SU-DHL-6 (cell line): ENCODE results near the gene NELFE.

Experiments used
- H2AFZ ChIP-seq: fragments of 200-600 bp; sonication (generic); 2 replicates; pipeline ENCODE4 v1.6.1; 2014; ENCODE audit warnings: low read depth, mild to moderate bottlenecking, moderate library complexity, mixed read lengths, antibody characterized with exemption, low read length; ENCODE audit not compliant: severe bottlenecking
- H3F3A ChIP-seq: fragments of 200-600 bp; shearing (Covaris generic); 2 replicates; pipeline ENCODE4 v1.6.0; 2016; ENCODE audit warnings: antibody characterized with exemption, mild to moderate bottlenecking; ENCODE audit not compliant: insufficient read depth
- H3K27ac ChIP-seq: fragments of 200-600 bp; sonication (generic); 2 replicates; pipeline ENCODE4 v1.5.1; 2016; ENCODE audit warnings: low read depth, mild to moderate bottlenecking, low read length, moderate library complexity, mixed read lengths
- H3K27me3 ChIP-seq: fragments of 200-600 bp; sonication (generic), shearing (Covaris generic); 2 replicates; pipeline ENCODE4 v1.6.0; 2014; ENCODE audit warnings: mild to moderate bottlenecking, low read length
- H3K36me3 ChIP-seq: fragments of 200-600 bp; sonication (generic); 2 replicates; pipeline ENCODE4 v1.6.1; 2014; ENCODE audit warnings: mild to moderate bottlenecking, low read length, mixed read lengths
- H3K4me2 ChIP-seq: fragments of 300-600, 200-600 bp; shearing (Covaris generic), sonication (generic); 2 replicates; pipeline ENCODE4 v1.6.0; 2014; ENCODE audit warnings: low read length, low read depth, mild to moderate bottlenecking; ENCODE audit not compliant: poor library complexity, severe bottlenecking
- H3K4me3 ChIP-seq: fragments of 200-600 bp; sonication (generic); 2 replicates; pipeline ENCODE4 v1.5.1; 2014; ENCODE audit warnings: antibody characterized with exemption, low read length, mild to moderate bottlenecking, mixed read lengths; ENCODE audit not compliant: insufficient read depth, poor library complexity, severe bottlenecking
- H3K79me2 ChIP-seq: fragments of 200-600 bp; sonication (generic); 2 replicates; pipeline ENCODE4 v1.6.1; 2014; ENCODE audit warnings: mild to moderate bottlenecking, low read length, moderate library complexity; ENCODE audit not compliant: insufficient read depth
- H3K9ac ChIP-seq: fragments of 200-600 bp; sonication (generic); 2 replicates; pipeline ENCODE4 v1.7.0; 2014; ENCODE audit warnings: mild to moderate bottlenecking, low read length
- H3K9me2 ChIP-seq: fragments of 200-600 bp; sonication (generic); replicated peaks from 2 replicates; pipeline ENCODE4 v1.6.1; 2014; ENCODE audit warnings: low read length; ENCODE audit not compliant: insufficient read depth
- H3K9me3 ChIP-seq: fragments of 200-600 bp; sonication (generic); 2 replicates; pipeline ENCODE4 v1.6.1; 2014; ENCODE audit warnings: low read length, mixed read lengths; ENCODE audit not compliant: insufficient read depth
- H4K20me1 ChIP-seq: fragments of 200-600 bp; sonication (generic); 2 replicates; pipeline ENCODE4 v1.6.1; 2014; ENCODE audit warnings: low read depth, mild to moderate bottlenecking, antibody characterized with exemption, low read length, moderate library complexity, mixed read lengths
- EZH2phosphoT487 ChIP-seq: fragments of 200-600 bp; sonication (generic), shearing (Covaris generic); conservative IDR thresholded peaks from 2 replicates; pipeline ENCODE4 v1.6.1; 2018; ENCODE audit warnings: mild to moderate bottlenecking, antibody characterized with exemption, low read length, moderate library complexity, mixed read lengths
- TF ChIP-seq, protein P1 (sequence below): fragments of 200-600 bp; sonication (generic); IDR thresholded peaks from one replicate; pipeline ENCODE4 v1.5.1; 2017; ENCODE audit warnings: antibody characterized with exemption, mild to moderate bottlenecking, low read length, moderate library complexity; ENCODE audit not compliant: insufficient read depth, poor library complexity, severe bottlenecking

NELFE gene

DNA sequence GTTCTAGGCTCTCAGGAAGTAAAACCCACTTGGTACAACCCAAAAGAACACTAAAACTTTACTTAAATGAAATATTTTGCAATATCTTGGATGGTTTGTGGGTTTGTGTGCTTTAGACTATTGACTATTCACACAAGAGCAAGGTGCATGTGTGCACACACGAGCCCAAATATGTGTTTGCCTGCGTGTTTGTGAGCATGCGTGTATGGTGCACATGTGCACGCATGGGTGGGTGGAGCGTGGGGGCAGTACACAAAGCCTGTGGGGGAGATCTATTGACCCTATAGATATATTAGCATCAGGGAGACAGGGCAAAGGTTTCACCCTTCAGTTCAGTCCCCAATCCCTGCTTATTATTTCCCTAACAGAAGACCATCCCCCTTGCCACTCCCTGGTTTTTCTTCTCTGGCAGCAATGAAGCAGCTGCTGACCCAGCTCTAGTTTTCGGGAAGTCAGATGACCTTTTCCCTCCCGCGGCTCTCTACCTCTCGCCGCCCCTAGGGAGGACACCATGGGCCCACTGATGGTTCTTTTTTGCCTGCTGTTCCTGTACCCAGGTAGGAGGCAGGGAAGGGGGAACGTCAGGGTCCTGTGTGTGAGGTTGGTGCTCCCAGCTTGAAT, 31.4 kb downstream of the NELFE start, which contains the start of gene C2:
C2 (plus strand) TSS at position 476 of the 621 bp plus-strand sequence; CDS start at position 512, 36 bp downstream.
- Histone ChIP-seq H3K36me3 (no peaks in the 10 kb centered on the region), H3K27ac (no peak within 1 kb of the TSS), H3K4me3 (no peak within 1 kb of the TSS), H3K9me2 (no peaks in the 10 kb centered on the region), H4K20me1 (no peaks in the 10 kb centered on the region), H3K4me2 (no peak within 1 kb of the TSS), H3K79me2 (no peaks in the 10 kb centered on the region), H3K9me3 (no peaks in the 10 kb centered on the region), H2AFZ (no peak within 1 kb of the TSS), H3K9ac (no peak within 1 kb of the TSS), H3K27me3 (no peaks in the 10 kb centered on the region), H3F3A (no peaks in the 10 kb centered on the region)
- TF ChIP-seq, protein P1, sequence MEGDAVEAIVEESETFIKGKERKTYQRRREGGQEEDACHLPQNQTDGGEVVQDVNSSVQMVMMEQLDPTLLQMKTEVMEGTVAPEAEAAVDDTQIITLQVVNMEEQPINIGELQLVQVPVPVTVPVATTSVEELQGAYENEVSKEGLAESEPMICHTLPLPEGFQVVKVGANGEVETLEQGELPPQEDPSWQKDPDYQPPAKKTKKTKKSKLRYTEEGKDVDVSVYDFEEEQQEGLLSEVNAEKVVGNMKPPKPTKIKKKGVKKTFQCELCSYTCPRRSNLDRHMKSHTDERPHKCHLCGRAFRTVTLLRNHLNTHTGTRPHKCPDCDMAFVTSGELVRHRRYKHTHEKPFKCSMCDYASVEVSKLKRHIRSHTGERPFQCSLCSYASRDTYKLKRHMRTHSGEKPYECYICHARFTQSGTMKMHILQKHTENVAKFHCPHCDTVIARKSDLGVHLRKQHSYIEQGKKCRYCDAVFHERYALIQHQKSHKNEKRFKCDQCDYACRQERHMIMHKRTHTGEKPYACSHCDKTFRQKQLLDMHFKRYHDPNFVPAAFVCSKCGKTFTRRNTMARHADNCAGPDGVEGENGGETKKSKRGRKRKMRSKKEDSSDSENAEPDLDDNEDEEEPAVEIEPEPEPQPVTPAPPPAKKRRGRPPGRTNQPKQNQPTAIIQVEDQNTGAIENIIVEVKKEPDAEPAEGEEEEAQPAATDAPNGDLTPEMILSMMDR = no peak
- TF ChIP-seq EZH2phosphoT487 = no peak

DNA sequence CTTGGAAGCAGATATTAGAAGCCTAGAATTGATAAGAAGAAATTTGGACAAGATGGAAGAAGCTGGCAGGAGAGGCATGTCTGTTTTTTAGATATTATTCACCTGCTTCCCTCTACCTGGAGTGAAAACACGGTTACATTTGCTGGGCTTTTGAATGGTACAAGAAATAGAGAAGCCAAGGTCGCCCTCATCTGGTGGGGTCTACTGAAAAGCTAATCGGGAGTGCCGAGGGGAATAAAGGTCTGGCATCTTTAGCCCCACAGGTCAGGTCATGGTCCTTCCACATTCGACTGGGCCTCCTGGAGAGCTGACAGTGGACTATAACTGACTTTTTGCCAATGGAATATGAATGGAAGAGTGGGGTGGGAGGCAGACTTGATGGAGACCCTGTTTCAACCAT, 35.8 kb downstream of the NELFE start:
- no peak overlapping the region for H3K4me3 ChIP-seq
- no peaks in the 10 kb centered on the region for H3K79me2 ChIP-seq
- H3K9ac ChIP-seq = no peak overlapping the region
- no peak overlapping the region for H2AFZ ChIP-seq
- H3K9me3 ChIP-seq = no peaks in the 10 kb centered on the region
- no peaks in the 10 kb centered on the region for H3K27me3 ChIP-seq
- H3K27ac ChIP-seq = no peak overlapping the region
- no peaks in the 10 kb centered on the region for H3K9me2 ChIP-seq
- H3F3A ChIP-seq = no peaks in the 10 kb centered on the region
- no peaks in the 10 kb centered on the region for H3K36me3 ChIP-seq
- no peaks in the 10 kb centered on the region for H4K20me1 ChIP-seq
- no peak for TF ChIP-seq EZH2phosphoT487
- TF ChIP-seq, protein P1 = peak; percentile 19
- no peak overlapping the region for H3K4me2 ChIP-seq

DNA sequence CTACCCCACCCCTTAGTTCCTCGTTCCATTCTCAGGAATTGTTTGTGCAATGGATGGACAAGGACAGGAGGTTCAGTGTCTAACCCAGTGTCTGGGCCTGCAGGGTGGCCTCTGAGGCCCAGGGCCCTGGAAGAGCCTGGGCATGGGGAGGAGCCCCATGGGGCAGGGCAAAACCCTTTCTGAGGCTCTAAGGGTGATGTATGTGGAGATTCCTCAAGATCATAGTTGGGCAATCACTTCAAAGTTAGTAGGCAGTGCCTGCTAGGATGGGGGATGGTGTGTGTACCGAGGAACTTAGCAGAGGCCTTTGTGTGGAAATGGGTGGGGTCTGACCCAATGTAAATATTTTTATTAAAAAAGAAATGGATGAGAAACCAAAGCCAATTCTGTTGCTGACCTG, 38.0 kb downstream of the NELFE start:
- no peaks in the 10 kb centered on the region for H3K27me3 ChIP-seq
- H3K4me3 ChIP-seq = no peak overlapping the region
- H3K9ac ChIP-seq = no peak overlapping the region
- no peak overlapping the region for H3K27ac ChIP-seq
- no peaks in the 10 kb centered on the region for H4K20me1 ChIP-seq
- H3K4me2 ChIP-seq = no peak overlapping the region
- no peaks in the 10 kb centered on the region for H3K9me3 ChIP-seq
- H3K79me2 ChIP-seq = no peaks in the 10 kb centered on the region
- no peaks in the 10 kb centered on the region for H3F3A ChIP-seq
- no peak overlapping the region for H2AFZ ChIP-seq
- H3K9me2 ChIP-seq = no peaks in the 10 kb centered on the region
- H3K36me3 ChIP-seq = no peaks in the 10 kb centered on the region
- TF ChIP-seq, protein P1 = no peak
- no peak for TF ChIP-seq EZH2phosphoT487
